H9 (cell line): ENCODE results near the gene BCAP29. TPM values are rescaled to one million over a fixed set of nuclear protein-coding genes. Genes with fewer than 3 reads are reported as not detected.

Experiments
- DNase-seq: peaks from one replicate; pipeline ENCODE4 v3.0.0-alpha.2; 2017
- H2AFZ ChIP-seq: one replicate; pipeline ENCODE4 v1.6.1; 2013; ENCODE audit warnings: mild to moderate bottlenecking, low read length, control low read depth, moderate library complexity
- H2AK5ac ChIP-seq: 2 replicates; pipeline ENCODE4 v1.6.1; 2013; ENCODE audit warnings: low read length, control low read depth, mixed read lengths; ENCODE audit not compliant: insufficient read length
- H2BK120ac ChIP-seq: one replicate; pipeline ENCODE4 v1.6.1; 2013; ENCODE audit warnings: low read depth, mild to moderate bottlenecking, low read length, control low read depth, inconsistent platforms; ENCODE audit not compliant: poor library complexity, severe bottlenecking
- H2BK12ac ChIP-seq: 2 replicates; pipeline ENCODE4 v1.6.1; 2013; ENCODE audit warnings: low read length, control low read depth, mixed read lengths, low read depth; ENCODE audit not compliant: insufficient read length
- H2BK15ac ChIP-seq: 2 replicates; pipeline ENCODE4 v1.6.1; 2013; ENCODE audit warnings: low read depth, low read length, control low read depth
- H2BK20ac ChIP-seq: one replicate; pipeline ENCODE4 v1.6.1; 2013; ENCODE audit warnings: low read depth, mild to moderate bottlenecking, low read length, control low read depth, inconsistent platforms; ENCODE audit not compliant: poor library complexity, severe bottlenecking
- H2BK5ac ChIP-seq: 2 replicates; pipeline ENCODE4 v1.6.1; 2013; ENCODE audit warnings: low read length, control low read depth, mixed read lengths; ENCODE audit not compliant: insufficient read length
- H3K14ac ChIP-seq: 2 replicates; pipeline ENCODE4 v1.6.1; 2013; ENCODE audit warnings: low read length, control low read depth; ENCODE audit not compliant: insufficient read depth
- H3K18ac ChIP-seq: 2 replicates; pipeline ENCODE4 v1.6.1; 2013; ENCODE audit warnings: low read depth, mild to moderate bottlenecking, mixed read lengths, low read length, control low read depth; ENCODE audit not compliant: insufficient read length
- H3K23ac ChIP-seq: 2 replicates; pipeline ENCODE4 v1.6.1; 2013; ENCODE audit warnings: low read length, control low read depth, mixed read lengths, low read depth; ENCODE audit not compliant: insufficient read length
- H3K23me2 ChIP-seq: 2 replicates; pipeline ENCODE4 v1.6.1; 2013; ENCODE audit warnings: low read depth, mild to moderate bottlenecking, mixed read lengths, low read length, control low read depth; ENCODE audit not compliant: insufficient read length, poor library complexity, severe bottlenecking
- H3K27ac ChIP-seq: 2 replicates; pipeline ENCODE4 v1.5.1; 2013; ENCODE audit warnings: low read length, control low read depth, mixed read lengths, low read depth; ENCODE audit not compliant: insufficient read length
- H3K27me3 ChIP-seq: 2 replicates; pipeline ENCODE4 v1.6.1; 2013; ENCODE audit warnings: low read length, control low read depth, inconsistent platforms; ENCODE audit not compliant: insufficient read depth
- H3K4ac ChIP-seq: 2 replicates; pipeline ENCODE4 v1.6.1; 2013; ENCODE audit warnings: low read depth, mild to moderate bottlenecking, control low read depth, inconsistent platforms, low read length, moderate library complexity
- H3K4me1 ChIP-seq: 2 replicates; pipeline ENCODE4 v1.6.1; 2013; ENCODE audit warnings: low read length, control low read depth, inconsistent platforms; ENCODE audit not compliant: insufficient read depth
- H3K4me2 ChIP-seq: 2 replicates; pipeline ENCODE4 v1.6.1; 2013; ENCODE audit warnings: low read length, control low read depth, mixed read lengths; ENCODE audit not compliant: insufficient read length, insufficient read depth
- H3K56ac ChIP-seq: 2 replicates; pipeline ENCODE4 v1.6.1; 2013; ENCODE audit warnings: low read depth, mild to moderate bottlenecking, mixed read lengths, low read length, control low read depth; ENCODE audit not compliant: insufficient read length
- H3K79me1 ChIP-seq: 2 replicates; pipeline ENCODE4 v1.6.1; 2013; ENCODE audit warnings: low read depth, mild to moderate bottlenecking, moderate library complexity, low read length, control low read depth, inconsistent platforms; ENCODE audit not compliant: insufficient read depth, poor library complexity, severe bottlenecking
- H3K79me2 ChIP-seq: 2 replicates; pipeline ENCODE4 v1.6.1; 2013; ENCODE audit warnings: low read length, control low read depth, inconsistent platforms; ENCODE audit not compliant: insufficient read depth
- H3K9ac ChIP-seq: 2 replicates; pipeline ENCODE4 v1.6.1; 2013; ENCODE audit warnings: low read length, control low read depth, mixed read lengths; ENCODE audit not compliant: insufficient read length; ENCODE audit errors: extremely low read depth
- H3K9me3 ChIP-seq: one replicate; pipeline ENCODE4 v1.6.1; 2013; ENCODE audit warnings: low read depth, low read length, inconsistent platforms; ENCODE audit not compliant: control insufficient read depth
- H3T11ph ChIP-seq: one replicate; pipeline ENCODE4 v1.6.1; 2013; ENCODE audit warnings: mild to moderate bottlenecking, low read length, control low read depth, inconsistent platforms
- H4K20me1 ChIP-seq: one replicate; pipeline ENCODE4 v1.6.1; 2013; ENCODE audit not compliant: control insufficient read depth, insufficient read length, insufficient read depth
- H4K5ac ChIP-seq: 2 replicates; pipeline ENCODE4 v1.6.1; 2013; ENCODE audit warnings: low read depth, mild to moderate bottlenecking, mixed read lengths, low read length, control low read depth; ENCODE audit not compliant: insufficient read length
- H4K8ac ChIP-seq: replicated peaks from 2 replicates; pipeline ENCODE4 v1.6.1; 2013; ENCODE audit warnings: low read length, control low read depth, mixed read lengths, low read depth; ENCODE audit not compliant: insufficient read length
- H4K91ac ChIP-seq: 2 replicates; pipeline ENCODE4 v1.6.1; 2013; ENCODE audit warnings: low read depth, mild to moderate bottlenecking, moderate library complexity, mixed read lengths, low read length, control low read depth; ENCODE audit not compliant: insufficient read length
- H3K27ac Mint-ChIP-seq, 3 experiments: 2 replicates in 2 of 3; 3 replicates in 1 of 3; pipeline ENCODE4 v1.8.0; 2020 to 2021; ENCODE audit warnings: mixed read lengths in 3 of 3, mild to moderate bottlenecking in 1 of 3, moderate library complexity in 1 of 3
- H3K27me3 Mint-ChIP-seq: 2 replicates; pipeline ENCODE4 v1.8.0; 2021; ENCODE audit warnings: low read depth, mild to moderate bottlenecking, moderate library complexity, mixed read lengths
- H3K36me3 Mint-ChIP-seq, 3 experiments: 2 replicates in 2 of 3; 3 replicates in 1 of 3; pipeline ENCODE4 v1.8.0; 2020 to 2021; ENCODE audit warnings: low read depth in 3 of 3, mixed read lengths in 3 of 3; ENCODE audit not compliant: insufficient read depth in 1 of 3
- H3K4me1 Mint-ChIP-seq, 2 experiments: 2 replicates each; pipeline ENCODE4 v1.8.0; 2020; ENCODE audit warnings: mixed read lengths in 2 of 2
- H3K4me3 Mint-ChIP-seq, 2 experiments: 2 replicates in 1 of 2; 3 replicates in 1 of 2; pipeline ENCODE4 v1.8.0; 2020 to 2021; ENCODE audit warnings: mild to moderate bottlenecking in 2 of 2, mixed read lengths in 2 of 2, moderate library complexity in 1 of 2
- H3K9me3 Mint-ChIP-seq, 2 experiments: 2 replicates in 1 of 2; 3 replicates in 1 of 2; pipeline ENCODE4 v1.8.0; 2020; ENCODE audit warnings: mild to moderate bottlenecking in 2 of 2, mixed read lengths in 2 of 2, moderate library complexity in 1 of 2
- WGBS: extraction: QIAGEN DNeasy Blood & Tissue Kit; methylation state at CpG from one replicate; pipeline ENCODE4 v1.1.7; 2013; ENCODE audit warnings: missing lambda C conversion rate, low lambda C conversion rate, mixed read lengths; ENCODE audit not compliant: insufficient read length; ENCODE audit errors: extremely low coverage; 5-methylcytosine and 5-hydroxymethylcytosine counted together
- total RNA-seq: library from RNA; stranded (reverse); gene quantifications from 2 replicates; pipeline ENCODE4 v1.2.1, GENCODE V29; 2021
- TF ChIP-seq, protein P1 (sequence below): fragments of 200-600 bp; sonication (generic); conservative IDR thresholded peaks from 3 replicates; pipeline ENCODE4 v1.8.0; 2021; ENCODE audit warnings: antibody characterized with exemption, mild to moderate bottlenecking

The BCAP29 gene
- total RNA-seq, 1 experiment from 2014 or later, result 30.6 TPM

GRCh38 chr7:107613439-107613838 lies 33.4 kb downstream of the BCAP29 start:
- Histone ChIP-seq H2BK20ac (no peak overlapping the region), H3K18ac (no peak overlapping the region)
- TF ChIP-seq, protein P1, sequence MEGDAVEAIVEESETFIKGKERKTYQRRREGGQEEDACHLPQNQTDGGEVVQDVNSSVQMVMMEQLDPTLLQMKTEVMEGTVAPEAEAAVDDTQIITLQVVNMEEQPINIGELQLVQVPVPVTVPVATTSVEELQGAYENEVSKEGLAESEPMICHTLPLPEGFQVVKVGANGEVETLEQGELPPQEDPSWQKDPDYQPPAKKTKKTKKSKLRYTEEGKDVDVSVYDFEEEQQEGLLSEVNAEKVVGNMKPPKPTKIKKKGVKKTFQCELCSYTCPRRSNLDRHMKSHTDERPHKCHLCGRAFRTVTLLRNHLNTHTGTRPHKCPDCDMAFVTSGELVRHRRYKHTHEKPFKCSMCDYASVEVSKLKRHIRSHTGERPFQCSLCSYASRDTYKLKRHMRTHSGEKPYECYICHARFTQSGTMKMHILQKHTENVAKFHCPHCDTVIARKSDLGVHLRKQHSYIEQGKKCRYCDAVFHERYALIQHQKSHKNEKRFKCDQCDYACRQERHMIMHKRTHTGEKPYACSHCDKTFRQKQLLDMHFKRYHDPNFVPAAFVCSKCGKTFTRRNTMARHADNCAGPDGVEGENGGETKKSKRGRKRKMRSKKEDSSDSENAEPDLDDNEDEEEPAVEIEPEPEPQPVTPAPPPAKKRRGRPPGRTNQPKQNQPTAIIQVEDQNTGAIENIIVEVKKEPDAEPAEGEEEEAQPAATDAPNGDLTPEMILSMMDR, result no peak

More at GRCh38 chr7:107613439-107613838, 33.4 kb downstream of the BCAP29 start:
- H2BK120ac ChIP-seq, result no peak overlapping the region
- H2BK15ac ChIP-seq, result no peak overlapping the region
- no peaks in the 10 kb centered on the region for H3K4me1 Mint-ChIP-seq
- H3K27me3 ChIP-seq, result no peaks in the 10 kb centered on the region
- H2AFZ ChIP-seq, result no peak overlapping the region
- H4K20me1 ChIP-seq, result no peaks in the 10 kb centered on the region
- no peak overlapping the region for H4K5ac ChIP-seq
- H3K9me3 Mint-ChIP-seq, result no peaks in the 10 kb centered on the region
- H3K9ac ChIP-seq, result no peak overlapping the region
- H3K4me2 ChIP-seq, result no peak overlapping the region
- no peaks in the 10 kb centered on the region for H3K79me2 ChIP-seq
- no peaks in the 10 kb centered on the region for H3K79me1 ChIP-seq
- no peak overlapping the region for H2BK12ac ChIP-seq
- no peaks in the 10 kb centered on the region for H3K4me1 ChIP-seq
- no peak overlapping the region for H3T11ph ChIP-seq
- no peaks in the 10 kb centered on the region for H3K27me3 Mint-ChIP-seq
- no peak overlapping the region for H3K4ac ChIP-seq
- H4K8ac ChIP-seq, result no peak overlapping the region
- no peak overlapping the region for H4K91ac ChIP-seq
- no peak overlapping the region for H3K4me3 Mint-ChIP-seq
- no peak overlapping the region for H3K14ac ChIP-seq
- no peak for DNase-seq
- no peak overlapping the region for H3K56ac ChIP-seq
- no CpG with 5 or more reads among the region's 1 CpG for WGBS
- no peaks in the 10 kb centered on the region for H3K9me3 ChIP-seq
- no peak overlapping the region for H3K27ac Mint-ChIP-seq
- no peaks in the 10 kb centered on the region for H3K23me2 ChIP-seq
- no peak overlapping the region for H3K27ac ChIP-seq
- H3K23ac ChIP-seq, result no peak overlapping the region
- no peak overlapping the region for H2BK5ac ChIP-seq
- H2AK5ac ChIP-seq, result no peak overlapping the region
- peaks cover 0 to 5% (median 4%) of the 10 kb centered on the region in 3 experiments; a peak in 2 of 7 replicates for H3K36me3 Mint-ChIP-seq
